Spleen (tissue), 11 donors: ENCODE results near the gene NOP16. TPM values are rescaled to one million over a fixed set of nuclear protein-coding genes. Genes with fewer than 3 reads are reported as not detected.
A peak's percentile ranks its signal among the peaks of the same experiment; 100 is the strongest.

Experiments used
- DNase-seq: peaks from one replicate; pipeline ENCODE4 v3.0.0-alpha.2; 2020
- H3K27ac ChIP-seq, 8 donors: fragments of 200-600 bp; sonication (generic) in 7 of 8; 1 replicate in 4 of 8; 2 replicates in 4 of 8; pipeline versions ENCODE4 v1.5.0 to v1.8.0; 2016 to 2021; ENCODE audit warnings: inconsistent platforms in 4 of 8, mild to moderate bottlenecking in 4 of 8, moderate library complexity in 1 of 8
- H3K27me3 ChIP-seq, 7 donors: fragments of 200-600 bp; sonication (generic) in 6 of 7; replicated peaks in 1 of 7; 1 replicate in 4 of 7; 2 replicates in 3 of 7; pipeline versions ENCODE4 v1.5.0 to v1.8.0; 2016 to 2021; ENCODE audit warnings: inconsistent platforms in 3 of 7, mild to moderate bottlenecking in 1 of 7
- H3K36me3 ChIP-seq, 6 donors: fragments of 200-600 bp; sonication (generic) in 5 of 6; 1 replicate in 4 of 6; 2 replicates in 2 of 6; pipeline versions ENCODE4 v1.5.0 to v1.8.0; 2016 to 2021; ENCODE audit warnings: inconsistent platforms in 2 of 6
- H3K4me1 ChIP-seq, 6 donors: fragments of 200-600 bp; sonication (generic) in 5 of 6; 1 replicate in 3 of 6; 2 replicates in 3 of 6; pipeline versions ENCODE4 v1.5.0 to v1.8.0; 2016 to 2021; ENCODE audit warnings: inconsistent platforms in 3 of 6
- H3K4me3 ChIP-seq, 8 donors: fragments of 200-600 bp; sonication (generic) in 7 of 8; 1 replicate in 4 of 8; 2 replicates in 4 of 8; pipeline versions ENCODE4 v1.5.0 to v1.8.0; 2016 to 2021; ENCODE audit warnings: inconsistent platforms in 4 of 8, mild to moderate bottlenecking in 4 of 8, moderate library complexity in 2 of 8
- H3K9me3 ChIP-seq, 8 donors: fragments of 200-600 bp; sonication (generic) in 7 of 8; 1 replicate in 4 of 8; 2 replicates in 4 of 8; pipeline versions ENCODE4 v1.5.0 to v1.8.0; 2016 to 2021; ENCODE audit warnings: inconsistent platforms in 4 of 8
- POLR2A ChIP-seq, 3 donors: fragments of 450-650 bp; IDR thresholded peaks; one replicate each; pipeline ENCODE4 v1.5.1; 2017; ENCODE audit warnings: antibody characterized with exemption in 3 of 3, mild to moderate bottlenecking in 1 of 3
- POLR2AphosphoS5 ChIP-seq, 3 donors: sonication (generic); formaldehyde crosslinking; IDR thresholded peaks; one replicate each; pipeline ENCODE4 v1.5.1; 2017; ENCODE audit warnings: antibody characterized with exemption in 3 of 3
- WGBS, 5 donors: extraction: QIAGEN DNeasy Blood & Tissue Kit in 3 of 5; methylation state at CpG; one replicate each; pipeline versions ENCODE4 v1.1.5 to v1.1.7; 2013 to 2018; 5-methylcytosine and 5-hydroxymethylcytosine counted together
- intact Hi-C: fragments of 100-400 bp; cut with DNase I; formaldehyde crosslinking; loops from one replicate; pipeline ENCODE4 v1.15.0; 2023; ENCODE audit warnings: low total_unique reads
- polyA plus RNA-seq, 3 donors: library from polyadenylated mRNA; stranded (reverse); fragments of 200-250 nt; gene quantifications; one replicate each; pipeline ENCODE4 v1.2.1, GENCODE V29; 2013
- total RNA-seq, 7 donors: library from RNA; depleted of rRNA in 3 of 7; stranded (reverse); fragments of >200 nt in 3 of 7; fragmentation: NEBNext Ultra II Directional in 4 of 7; extraction: Animal tissue kit (Norgen Biotek cat#: 25700) in 4 of 7; gene quantifications; one replicate each; pipeline versions ENCODE4 v1.1.0 to v1.2.1, GENCODE V29; 2016 to 2021
- TF ChIP-seq, protein P1 (sequence below), 11 experiments: fragments of 200-600 bp in 7 of 11; fragments of 450-650 bp in 4 of 11; sonication (generic) in 4 of 11; IDR thresholded peaks in 8 of 11; conservative IDR thresholded peaks in 3 of 11; 1 replicate in 7 of 11; 2 replicates in 4 of 11; pipeline versions ENCODE4 v1.4.0 to v1.8.0; 2016 to 2021; ENCODE audit warnings: antibody characterized with exemption in 11 of 11, inconsistent platforms in 4 of 11, mild to moderate bottlenecking in 1 of 11
- donor health status: healthy with polysubstance abuse.
- donor health status: DM: no; HTN: no; CAD: no; lungs with moderate emphysema.
- donor health status: DM: no; HTN: no; CAD: no.
- donor health status: Bipolar disorder and iron deficiency.
- donor health status: healthy.
- donor health status: DM: no; HTN: no; CAD: no.
- donor health status: DM: yes; HTN: yes; CAD: no.

Gene NOP16
- total and polyA plus RNA-seq, 10 donors, result 5.9 to 47.1 (median 15.1) TPM

DNA sequence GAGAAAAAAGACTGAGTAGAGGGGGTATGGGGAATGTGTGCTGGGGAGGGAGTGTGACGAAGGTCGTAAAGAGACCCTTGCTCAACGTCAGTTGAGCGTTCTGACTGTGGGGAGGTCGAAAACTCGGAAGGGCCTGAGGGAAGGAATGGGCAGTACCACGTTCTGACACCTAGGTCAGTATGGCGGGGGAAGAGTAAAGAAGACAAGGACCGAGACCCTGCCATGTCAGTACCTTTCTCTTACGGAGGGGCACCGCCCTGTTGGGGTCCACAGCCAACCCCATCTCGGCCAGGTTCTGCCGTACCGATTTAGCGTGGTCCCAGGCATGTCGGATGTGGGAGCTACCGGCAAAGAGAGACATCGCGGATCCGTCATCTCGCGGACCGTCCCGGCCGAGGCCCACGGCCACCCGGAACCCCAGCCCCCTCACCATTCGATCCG lies 375 bp downstream of the NOP16 start:
- peak overlapping the region in 7 of 8 donors; percentile 88 to 98 (median 97) for H3K27ac ChIP-seq
- no peak for DNase-seq

DNA sequence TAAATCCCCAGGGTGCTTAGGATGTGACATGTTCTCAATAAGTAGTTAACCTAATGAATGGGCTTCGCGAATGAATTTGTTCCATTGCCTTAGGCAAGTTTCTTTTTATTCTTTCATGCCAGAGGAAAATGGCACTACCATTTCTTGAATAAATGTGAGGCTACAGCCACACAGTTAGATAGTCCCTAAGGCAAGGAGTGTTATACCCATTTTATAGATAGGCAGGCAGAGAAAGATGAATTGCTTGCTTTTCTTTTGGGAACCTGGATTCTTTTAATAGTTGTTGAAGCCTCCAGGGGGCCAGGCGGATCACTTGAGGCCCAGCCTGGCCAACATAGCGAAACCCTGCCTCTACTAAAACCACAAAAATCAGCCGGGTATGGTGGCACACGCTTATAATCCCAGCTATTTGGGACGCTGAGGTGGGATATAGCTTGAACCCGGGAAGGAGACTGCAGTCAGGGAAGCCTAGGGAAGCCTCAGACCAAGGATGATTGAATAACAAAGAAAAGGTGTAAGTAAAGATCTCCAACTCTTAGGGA lies 943 bp downstream of the NOP16 start:
- Histone ChIP-seq H3K27me3 (no peaks in the 10 kb centered on the region), H3K4me3 (peak overlapping the region; percentile 66 to 99 (median 95)), H3K9me3 (no peaks in the 10 kb centered on the region), H3K4me1 (peaks cover 12 to 60% (median 34%) of the 10 kb centered on the region in 6 donors), H3K27ac (peak overlapping the region in 1 of 8 donors; percentile 98), H3K36me3 (peaks cover 0 to 67% (median 45%) of the 10 kb centered on the region in 6 donors)
- DNase-seq, result peak; percentile 20
- intact Hi-C loops, result no loop called here
- 35 to 38% (median 36%) methylated on average over 8 of the region's 8 CpGs for WGBS, 5 donors
- TF ChIP-seq, protein P1, sequence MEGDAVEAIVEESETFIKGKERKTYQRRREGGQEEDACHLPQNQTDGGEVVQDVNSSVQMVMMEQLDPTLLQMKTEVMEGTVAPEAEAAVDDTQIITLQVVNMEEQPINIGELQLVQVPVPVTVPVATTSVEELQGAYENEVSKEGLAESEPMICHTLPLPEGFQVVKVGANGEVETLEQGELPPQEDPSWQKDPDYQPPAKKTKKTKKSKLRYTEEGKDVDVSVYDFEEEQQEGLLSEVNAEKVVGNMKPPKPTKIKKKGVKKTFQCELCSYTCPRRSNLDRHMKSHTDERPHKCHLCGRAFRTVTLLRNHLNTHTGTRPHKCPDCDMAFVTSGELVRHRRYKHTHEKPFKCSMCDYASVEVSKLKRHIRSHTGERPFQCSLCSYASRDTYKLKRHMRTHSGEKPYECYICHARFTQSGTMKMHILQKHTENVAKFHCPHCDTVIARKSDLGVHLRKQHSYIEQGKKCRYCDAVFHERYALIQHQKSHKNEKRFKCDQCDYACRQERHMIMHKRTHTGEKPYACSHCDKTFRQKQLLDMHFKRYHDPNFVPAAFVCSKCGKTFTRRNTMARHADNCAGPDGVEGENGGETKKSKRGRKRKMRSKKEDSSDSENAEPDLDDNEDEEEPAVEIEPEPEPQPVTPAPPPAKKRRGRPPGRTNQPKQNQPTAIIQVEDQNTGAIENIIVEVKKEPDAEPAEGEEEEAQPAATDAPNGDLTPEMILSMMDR (IDR thresholded peaks at IDR 0.05 in 8 of 11, conservative IDR thresholded peaks at IDR 0.05 in 3 of 11), result no peak
- TF ChIP-seq POLR2AphosphoS5 (IDR thresholded peaks at IDR 0.05) (no peak), POLR2A (IDR thresholded peaks at IDR 0.05) (no peak)

More for the DNA sequence above, 375 bp downstream of the NOP16 start:
- peaks cover 12 to 61% (median 37%) of the 10 kb centered on the region in 6 donors for H3K4me1 ChIP-seq
- intact Hi-C loops, result no loop called here
- H3K27me3 ChIP-seq, result no peaks in the 10 kb centered on the region
- 0 to 1% (median 0%) methylated on average over 12 to 29 of the region's 29 CpGs for WGBS, 5 donors
- H3K9me3 ChIP-seq, result no peaks in the 10 kb centered on the region
- peak overlapping the region; percentile 66 to 99 (median 95) for H3K4me3 ChIP-seq
- peaks cover 0 to 67% (median 46%) of the 10 kb centered on the region in 6 donors for H3K36me3 ChIP-seq
- TF ChIP-seq POLR2A (IDR thresholded peaks at IDR 0.05), result no peak
- no peak for TF ChIP-seq POLR2AphosphoS5 (IDR thresholded peaks at IDR 0.05)
- TF ChIP-seq, protein P1 (IDR thresholded peaks at IDR 0.05 in 8 of 11, conservative IDR thresholded peaks at IDR 0.05 in 3 of 11), result no peak

DNA sequence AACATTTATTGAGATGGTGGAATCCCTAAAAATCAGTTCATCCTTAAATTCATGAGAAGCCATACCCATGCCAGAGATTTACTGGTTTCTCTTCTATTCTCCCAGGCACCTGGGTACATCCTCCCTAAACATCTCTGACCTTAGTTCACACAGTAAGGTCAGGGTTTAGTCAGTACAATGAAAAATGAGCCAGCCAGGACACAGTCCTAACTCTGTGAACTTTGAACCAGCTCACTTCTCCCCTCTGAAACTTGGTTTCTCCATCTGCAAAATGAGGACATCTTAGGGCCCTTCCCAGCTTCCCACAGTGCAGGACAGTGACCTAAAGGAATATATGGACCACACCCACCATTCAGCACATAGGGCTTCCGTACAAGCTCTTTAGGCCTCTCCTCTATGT lies 1.9 kb downstream of the NOP16 start:
- 66 to 95% (median 78%) methylated on average over 1 of the region's 1 CpG for WGBS, 5 donors
- Histone ChIP-seq H3K27ac (no peak overlapping the region), H3K4me1 (peaks cover 12 to 51% (median 33%) of the 10 kb centered on the region in 6 donors), H3K36me3 (peaks cover 0 to 67% (median 47%) of the 10 kb centered on the region in 6 donors), H3K27me3 (no peaks in the 10 kb centered on the region), H3K9me3 (no peaks in the 10 kb centered on the region), H3K4me3 (no peak overlapping the region)
- TF ChIP-seq POLR2AphosphoS5 (IDR thresholded peaks at IDR 0.05), result no peak
- no peak for TF ChIP-seq POLR2A (IDR thresholded peaks at IDR 0.05)
- TF ChIP-seq, protein P1 (IDR thresholded peaks at IDR 0.05 in 8 of 11, conservative IDR thresholded peaks at IDR 0.05 in 3 of 11), result no peak
- DNase-seq, result no peak
- intact Hi-C loops, result no loop called here

DNA sequence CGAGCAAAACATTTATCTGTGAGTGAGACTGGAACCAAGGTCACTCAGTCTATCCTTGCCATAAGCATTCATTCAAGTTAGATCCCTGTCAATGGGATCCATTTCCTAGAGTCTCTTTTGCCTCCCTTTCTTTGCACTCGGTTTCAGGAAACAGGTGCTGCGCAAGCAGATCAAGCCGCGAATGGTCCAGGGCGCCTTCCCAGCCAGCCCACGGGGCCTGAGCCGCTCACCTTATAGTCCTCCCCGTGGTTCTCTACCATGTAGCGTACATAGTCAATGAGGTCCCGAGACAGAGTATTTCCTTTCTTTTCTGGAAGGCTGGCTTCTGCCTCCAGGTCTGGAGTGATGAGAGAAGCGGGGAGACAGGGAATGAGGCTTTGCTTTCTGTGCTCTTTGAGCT lies 3.4 kb downstream of the NOP16 start:
- intact Hi-C loops, result no loop called here
- peaks cover 12 to 36% (median 28%) of the 10 kb centered on the region in 6 donors for H3K4me1 ChIP-seq
- H3K27me3 ChIP-seq, result no peaks in the 10 kb centered on the region
- H3K4me3 ChIP-seq, result no peak overlapping the region
- peaks cover 0 to 65% (median 49%) of the 10 kb centered on the region in 6 donors for H3K36me3 ChIP-seq
- peak; percentile 45 for DNase-seq
- no peak overlapping the region for H3K27ac ChIP-seq
- H3K9me3 ChIP-seq, result no peaks in the 10 kb centered on the region
- WGBS, 5 donors, result 84 to 93% (median 92%) methylated on average over 12 of the region's 12 CpGs
- TF ChIP-seq, protein P1 (IDR thresholded peaks at IDR 0.05 in 8 of 11, conservative IDR thresholded peaks at IDR 0.05 in 3 of 11), result no peak
- no peak for TF ChIP-seq POLR2A (IDR thresholded peaks at IDR 0.05)
- TF ChIP-seq POLR2AphosphoS5 (IDR thresholded peaks at IDR 0.05), result no peak
